ENCODE measurements around the gene NOC3L. TPM values are rescaled to one million over a fixed set of nuclear protein-coding genes. Genes with fewer than 3 reads are reported as not detected.

Gene NOC3L
- polyA plus RNA-seq, 3 donors, result 2.4 to 3.0 (median 2.7) TPM

DNA sequence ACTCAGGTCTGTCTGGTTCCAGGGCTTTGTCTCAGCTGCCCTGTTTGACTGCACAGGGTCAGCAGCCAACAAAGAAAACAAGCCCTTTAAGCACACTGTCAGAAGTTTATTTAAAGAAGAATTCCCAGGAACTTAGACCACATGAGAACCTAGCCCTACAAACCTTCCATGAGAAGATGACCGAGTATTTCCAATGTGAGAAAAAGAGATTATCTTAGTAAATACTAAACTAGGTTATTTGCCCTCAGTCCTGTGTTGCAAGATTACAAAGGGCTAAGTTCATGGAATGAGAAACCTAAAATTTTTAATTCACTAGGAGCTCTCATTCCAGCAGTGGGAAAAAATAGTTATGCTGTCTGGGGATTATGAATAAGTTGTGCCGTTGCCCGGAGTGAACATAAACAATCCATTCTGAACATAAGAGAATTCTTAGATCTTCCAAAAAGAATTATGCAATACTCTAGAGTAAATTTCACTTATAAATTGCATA is 46.7 kb downstream of the NOC3L start:
- no peaks in the 10 kb centered on the region for H3K36me3 Mint-ChIP-seq
- H3K4me1 Mint-ChIP-seq, result no peaks in the 10 kb centered on the region
- Histone ChIP-seq H2AFZ (ENCODE audit: insufficient read depth, low read depth, low read length, poor library complexity, severe bottlenecking) (no peak overlapping the region), H3K4me3 (replicated peaks in 1 of 3; ENCODE audit: low read depth in 2 of 3, low read length in 3 of 3) (no peak overlapping the region), H3K27ac (ENCODE audit: low read depth in 1 of 2, low read length in 2 of 2) (no peak overlapping the region), H3K36me3 (replicated peaks in 1 of 2; ENCODE audit: control insufficient read depth in 1 of 2, insufficient read depth in 2 of 2, low read length in 2 of 2) (no peaks in the 10 kb centered on the region), H3K9me3 (replicated peaks in 1 of 2; ENCODE audit: control insufficient read depth in 1 of 2, insufficient read depth in 1 of 2, low read length in 2 of 2) (no peaks in the 10 kb centered on the region), H3K9ac (ENCODE audit: insufficient read depth, low read length, poor library complexity, severe bottlenecking) (no peak overlapping the region), H3K27me3 (ENCODE audit: control insufficient read depth in 2 of 2, insufficient read depth in 2 of 2, low read length in 2 of 2) (peaks cover 0 to 2% of the 10 kb centered on the region in 2 donors), H3K4me1 (ENCODE audit: control insufficient read depth in 1 of 2, insufficient read depth in 2 of 2, low read length in 2 of 2) (no peaks in the 10 kb centered on the region), H3K4me2 (replicated peaks; ENCODE audit: extremely low read depth, low read length, poor library complexity, severe bottlenecking) (no peak overlapping the region), H3K79me2 (ENCODE audit: insufficient read depth, low read length) (no peaks in the 10 kb centered on the region), H4K20me1 (ENCODE audit: insufficient read depth, low read length) (no peaks in the 10 kb centered on the region)
- no CpG with 5 or more reads among the region's 3 CpGs for WGBS (ENCODE audit: insufficient coverage)
- TF ChIP-seq, protein P1, sequence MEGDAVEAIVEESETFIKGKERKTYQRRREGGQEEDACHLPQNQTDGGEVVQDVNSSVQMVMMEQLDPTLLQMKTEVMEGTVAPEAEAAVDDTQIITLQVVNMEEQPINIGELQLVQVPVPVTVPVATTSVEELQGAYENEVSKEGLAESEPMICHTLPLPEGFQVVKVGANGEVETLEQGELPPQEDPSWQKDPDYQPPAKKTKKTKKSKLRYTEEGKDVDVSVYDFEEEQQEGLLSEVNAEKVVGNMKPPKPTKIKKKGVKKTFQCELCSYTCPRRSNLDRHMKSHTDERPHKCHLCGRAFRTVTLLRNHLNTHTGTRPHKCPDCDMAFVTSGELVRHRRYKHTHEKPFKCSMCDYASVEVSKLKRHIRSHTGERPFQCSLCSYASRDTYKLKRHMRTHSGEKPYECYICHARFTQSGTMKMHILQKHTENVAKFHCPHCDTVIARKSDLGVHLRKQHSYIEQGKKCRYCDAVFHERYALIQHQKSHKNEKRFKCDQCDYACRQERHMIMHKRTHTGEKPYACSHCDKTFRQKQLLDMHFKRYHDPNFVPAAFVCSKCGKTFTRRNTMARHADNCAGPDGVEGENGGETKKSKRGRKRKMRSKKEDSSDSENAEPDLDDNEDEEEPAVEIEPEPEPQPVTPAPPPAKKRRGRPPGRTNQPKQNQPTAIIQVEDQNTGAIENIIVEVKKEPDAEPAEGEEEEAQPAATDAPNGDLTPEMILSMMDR (IDR thresholded peaks at IDR 0.05), result no peak
- no peak overlapping the region for H3K27ac Mint-ChIP-seq
- DNase-seq, result no peak
- no peak overlapping the region for H3K4me3 Mint-ChIP-seq
- intact Hi-C loops (cut with micrococcal nuclease), result no loop called here
- peaks cover 0 to 5% (median 5%) of the 10 kb centered on the region in 3 donors for H3K27me3 Mint-ChIP-seq (ENCODE audit: low read depth in 3 of 3)
- peaks cover 0 to 1% (median 0%) of the 10 kb centered on the region in 7 donors for H3K9me3 Mint-ChIP-seq

DNA sequence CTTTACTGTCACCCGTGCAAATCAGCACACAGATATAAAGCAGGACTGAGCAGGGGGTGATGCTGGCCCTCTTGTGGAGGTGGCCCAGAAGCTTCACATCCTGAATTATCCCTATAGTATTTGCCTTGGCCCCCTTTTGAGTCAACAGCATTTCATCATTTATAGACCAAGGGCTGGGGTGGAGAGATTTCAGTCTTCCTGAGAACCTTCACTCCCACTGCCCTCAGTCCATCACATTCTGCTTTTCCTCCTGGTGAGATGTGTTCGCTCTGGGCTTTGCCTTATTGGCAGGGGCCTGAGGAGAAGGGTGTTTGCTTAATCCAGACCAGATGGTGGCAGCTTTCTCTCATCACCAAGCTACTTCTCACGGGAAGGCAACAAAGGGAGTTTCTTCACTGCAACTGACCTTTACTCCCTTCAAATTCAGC is 47.7 kb downstream of the NOC3L start:
- Histone ChIP-seq H3K27me3 (ENCODE audit: control insufficient read depth in 2 of 2, insufficient read depth in 2 of 2, low read length in 2 of 2) (peaks cover 0 to 2% of the 10 kb centered on the region in 2 donors), H3K4me3 (replicated peaks in 1 of 3; ENCODE audit: low read depth in 2 of 3, low read length in 3 of 3) (no peak overlapping the region), H3K4me2 (replicated peaks; ENCODE audit: extremely low read depth, low read length, poor library complexity, severe bottlenecking) (no peak overlapping the region), H3K9ac (ENCODE audit: insufficient read depth, low read length, poor library complexity, severe bottlenecking) (no peak overlapping the region), H3K9me3 (replicated peaks in 1 of 2; ENCODE audit: control insufficient read depth in 1 of 2, insufficient read depth in 1 of 2, low read length in 2 of 2) (no peaks in the 10 kb centered on the region), H2AFZ (ENCODE audit: insufficient read depth, low read depth, low read length, poor library complexity, severe bottlenecking) (no peak overlapping the region), H3K27ac (ENCODE audit: low read depth in 1 of 2, low read length in 2 of 2) (no peak overlapping the region), H4K20me1 (ENCODE audit: insufficient read depth, low read length) (no peaks in the 10 kb centered on the region), H3K4me1 (ENCODE audit: control insufficient read depth in 1 of 2, insufficient read depth in 2 of 2, low read length in 2 of 2) (no peaks in the 10 kb centered on the region), H3K36me3 (replicated peaks in 1 of 2; ENCODE audit: control insufficient read depth in 1 of 2, insufficient read depth in 2 of 2, low read length in 2 of 2) (no peaks in the 10 kb centered on the region), H3K79me2 (ENCODE audit: insufficient read depth, low read length) (no peaks in the 10 kb centered on the region)
- WGBS (ENCODE audit: insufficient coverage), result no CpG with 5 or more reads among the region's 3 CpGs
- no peaks in the 10 kb centered on the region for H3K36me3 Mint-ChIP-seq
- H3K4me3 Mint-ChIP-seq, result no peak overlapping the region
- no peaks in the 10 kb centered on the region for H3K4me1 Mint-ChIP-seq
- peaks cover 0 to 1% (median 0%) of the 10 kb centered on the region in 7 donors for H3K9me3 Mint-ChIP-seq
- no peak for DNase-seq
- no peak overlapping the region for H3K27ac Mint-ChIP-seq
- intact Hi-C loops (cut with micrococcal nuclease), result no loop called here
- TF ChIP-seq, protein P1 (IDR thresholded peaks at IDR 0.05), result no peak
- H3K27me3 Mint-ChIP-seq (ENCODE audit: low read depth in 3 of 3), result peaks cover 0 to 5% (median 5%) of the 10 kb centered on the region in 3 donors

All from CD14-positive monocyte (primary cell).